HG02885 (cell line): ENCODE results near the gene SNUPN.
A peak's percentile ranks its signal among the peaks of the same experiment; 100 is the strongest.
"Not testable (repeated sequence)": the region's sequence is repeated elsewhere in the genome, so short reads cannot be mapped to it uniquely, and the experiment has no call there.

Experiments
- ATAC-seq: cut with Tn5 transposase; IDR thresholded peaks from one replicate; pipeline ENCODE4 v1.9.1; 2021; ENCODE audit warnings: mild to moderate bottlenecking; ENCODE audit not compliant: unreplicated experiment, poor library complexity

The SNUPN gene

GRCh38 chr15:75584121-75584520, 41.4 kb downstream of the SNUPN start:
- ATAC-seq = no peak

- no peak for ATAC-seq
Observed at GRCh38 chr15:75583701-75584100, 41.8 kb downstream of the SNUPN start.

- not testable (repeated sequence) for ATAC-seq
Observed at GRCh38 chr15:75582943-75583342, 42.6 kb downstream of the SNUPN start.

GRCh38 chr15:75578948-75579920, 46.3 kb downstream of the SNUPN start, which contains the start of gene PTPN9:
Gene PTPN9 (minus strand): TSS chr15:75579315. CDS start chr15:75578776, 539 bp downstream.
- ATAC-seq = peak; percentile 57

- ATAC-seq = no peak
Observed at GRCh38 chr15:75578173-75578947, 47.2 kb downstream of the SNUPN start.

GRCh38 chr15:75577401-75578172, 47.9 kb downstream of the SNUPN start:
- ATAC-seq = no peak

- no peak for ATAC-seq
Observed at GRCh38 chr15:75573648-75574384, 51.7 kb downstream of the SNUPN start.

GRCh38 chr15:75570126-75570845, 55.2 kb downstream of the SNUPN start:
- no peak for ATAC-seq

GRCh38 chr15:75565062-75565970, 60.2 kb downstream of the SNUPN start:
- no peak for ATAC-seq

- no peak for ATAC-seq
Observed at GRCh38 chr15:75561888-75562287, 63.6 kb downstream of the SNUPN start.

- ATAC-seq = not testable (repeated sequence)
Observed at GRCh38 chr15:75559360-75559759, 66.2 kb downstream of the SNUPN start.

- not testable (repeated sequence) for ATAC-seq
Observed at GRCh38 chr15:75558955-75559354, 66.6 kb downstream of the SNUPN start.

- ATAC-seq = no peak
Observed at GRCh38 chr15:75554717-75555116, 70.8 kb downstream of the SNUPN start.

GRCh38 chr15:75553659-75554058, 71.9 kb downstream of the SNUPN start:
- ATAC-seq = no peak

GRCh38 chr15:75551091-75551490, 74.4 kb downstream of the SNUPN start:
- ATAC-seq = no peak
